Calu3 (cell line): ENCODE results near the gene MALAT1. TPM values are rescaled to one million over a fixed set of nuclear protein-coding genes. Genes with fewer than 3 reads are reported as not detected.

Source experiments
- BruUV-seq: library from RNA; stranded (reverse); fragments of 400-500 nt; replicated peaks from 2 replicates; lab custom pipeline; 2021; lab: Mats Ljungman, UMichigan
- CTCF ChIA-PET: fragments of 300-600 bp; sonication (Branson Sonifier 250); formaldehyde crosslinking; loops from one replicate; lab custom pipeline; 2022; ENCODE audit warnings: antibody characterized with exemption; lab: Charles Lee
- DNase-seq: peaks from one replicate; pipeline ENCODE4 v3.0.0; 2022
- H3K27ac Mint-ChIP-seq: one replicate; pipeline ENCODE4 v1.8.0; 2022; ENCODE audit warnings: mixed read lengths; ENCODE audit not compliant: unreplicated experiment
- H3K27me3 Mint-ChIP-seq: one replicate; pipeline ENCODE4 v1.8.0; 2022; ENCODE audit warnings: mixed read lengths; ENCODE audit not compliant: unreplicated experiment
- H3K36me3 Mint-ChIP-seq: one replicate; pipeline ENCODE4 v1.8.0; 2022; ENCODE audit warnings: mild to moderate bottlenecking, moderate library complexity, mixed read lengths; ENCODE audit not compliant: insufficient read depth, unreplicated experiment
- H3K4me1 Mint-ChIP-seq: one replicate; pipeline ENCODE4 v1.8.0; 2022; ENCODE audit warnings: mild to moderate bottlenecking, low read depth, mixed read lengths; ENCODE audit not compliant: unreplicated experiment
- H3K4me3 Mint-ChIP-seq: one replicate; pipeline ENCODE4 v1.8.0; 2022; ENCODE audit warnings: mild to moderate bottlenecking, low read depth, moderate library complexity, mixed read lengths; ENCODE audit not compliant: unreplicated experiment
- H3K9me3 Mint-ChIP-seq: one replicate; pipeline ENCODE4 v1.8.0; 2022; ENCODE audit warnings: low read depth, mixed read lengths; ENCODE audit not compliant: unreplicated experiment
- intact Hi-C: fragments of 100-400 bp; cut with micrococcal nuclease; formaldehyde crosslinking; loops from one replicate; pipeline ENCODE4 v1.10.0; 2022; ENCODE audit not compliant: unreplicated experiment
- total RNA-seq: library from RNA; stranded (reverse); gene quantifications from 2 replicates; pipeline ENCODE4 v1.2.3, GENCODE V29; 2022
- TF ChIP-seq, protein P1 (sequence below): fragments of 200-600 bp; IDR thresholded peaks from one replicate; pipeline ENCODE4 v1.8.0; 2022; ENCODE audit warnings: antibody characterized with exemption; ENCODE audit not compliant: unreplicated experiment

Gene MALAT1
- total RNA-seq, 1 experiment from 2014 or later, result 8,437 TPM

DNA sequence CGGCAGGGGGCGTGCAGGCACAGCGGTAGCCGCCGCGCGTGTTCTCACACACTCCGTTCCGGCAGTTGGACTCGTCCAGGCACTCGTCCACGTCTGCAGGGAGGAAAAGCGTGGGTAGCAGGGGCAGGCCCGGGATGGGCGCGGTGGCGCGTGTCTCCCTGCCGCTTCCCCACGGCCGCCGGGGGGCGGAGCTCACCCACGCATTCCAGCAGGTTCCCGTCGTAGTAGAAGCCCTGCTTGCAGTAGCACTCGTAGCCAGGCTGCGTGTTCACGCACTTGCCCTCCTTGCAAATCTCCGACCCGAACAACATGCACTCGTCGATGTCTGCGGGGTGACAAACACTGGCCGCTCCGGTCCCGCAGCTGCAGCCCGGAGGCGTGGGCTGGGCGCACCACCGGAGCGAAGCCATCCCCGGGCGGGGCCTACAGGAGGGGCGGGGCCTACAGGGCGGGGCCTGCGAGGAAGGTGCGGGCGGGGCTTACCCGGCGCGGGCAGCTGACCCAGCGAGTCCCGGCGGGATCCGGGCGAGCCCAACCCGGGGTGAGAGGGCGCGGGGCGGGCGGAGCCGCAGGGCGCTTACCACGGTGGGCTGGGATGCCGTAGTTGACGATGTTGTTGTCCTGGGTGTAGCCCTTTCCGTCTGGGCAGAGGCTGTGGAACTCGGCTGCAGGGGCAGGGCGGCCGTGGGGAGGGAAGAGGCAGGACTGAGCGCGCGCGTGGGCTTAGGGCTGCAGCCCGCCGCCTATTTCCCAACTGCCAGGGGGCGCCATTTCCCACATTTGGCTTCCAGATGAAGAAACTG lies 41.6 kb downstream of the MALAT1 start:
- H3K36me3 Mint-ChIP-seq, result peaks cover 72% of the 10 kb centered on the region
- no peak overlapping the region for H3K27ac Mint-ChIP-seq
- no peaks in the 10 kb centered on the region for H3K27me3 Mint-ChIP-seq
- peak; percentile 90 for DNase-seq
- CTCF ChIA-PET, result interaction anchor here (0.7 to 2.9 kb wide), 6 partner anchors 12 to 53 kb away, joined by 3 to 39 read pairs (median 4); partner anchors contain the start of genes FAM89B, LTBP3 and ZNRD2
- no peaks in the 10 kb centered on the region for H3K9me3 Mint-ChIP-seq
- TF ChIP-seq, protein P1, sequence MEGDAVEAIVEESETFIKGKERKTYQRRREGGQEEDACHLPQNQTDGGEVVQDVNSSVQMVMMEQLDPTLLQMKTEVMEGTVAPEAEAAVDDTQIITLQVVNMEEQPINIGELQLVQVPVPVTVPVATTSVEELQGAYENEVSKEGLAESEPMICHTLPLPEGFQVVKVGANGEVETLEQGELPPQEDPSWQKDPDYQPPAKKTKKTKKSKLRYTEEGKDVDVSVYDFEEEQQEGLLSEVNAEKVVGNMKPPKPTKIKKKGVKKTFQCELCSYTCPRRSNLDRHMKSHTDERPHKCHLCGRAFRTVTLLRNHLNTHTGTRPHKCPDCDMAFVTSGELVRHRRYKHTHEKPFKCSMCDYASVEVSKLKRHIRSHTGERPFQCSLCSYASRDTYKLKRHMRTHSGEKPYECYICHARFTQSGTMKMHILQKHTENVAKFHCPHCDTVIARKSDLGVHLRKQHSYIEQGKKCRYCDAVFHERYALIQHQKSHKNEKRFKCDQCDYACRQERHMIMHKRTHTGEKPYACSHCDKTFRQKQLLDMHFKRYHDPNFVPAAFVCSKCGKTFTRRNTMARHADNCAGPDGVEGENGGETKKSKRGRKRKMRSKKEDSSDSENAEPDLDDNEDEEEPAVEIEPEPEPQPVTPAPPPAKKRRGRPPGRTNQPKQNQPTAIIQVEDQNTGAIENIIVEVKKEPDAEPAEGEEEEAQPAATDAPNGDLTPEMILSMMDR, result peak; percentile 69
- BruUV-seq, result no TSS peak
- intact Hi-C loops, result loop anchor here (2.0 kb wide), 1 partner anchor 30 kb away; the partner anchor contains the start of gene ZNRD2
- H3K4me1 Mint-ChIP-seq, result peaks cover 22% of the 10 kb centered on the region
- peak overlapping the region; percentile 62 for H3K4me3 Mint-ChIP-seq

DNA sequence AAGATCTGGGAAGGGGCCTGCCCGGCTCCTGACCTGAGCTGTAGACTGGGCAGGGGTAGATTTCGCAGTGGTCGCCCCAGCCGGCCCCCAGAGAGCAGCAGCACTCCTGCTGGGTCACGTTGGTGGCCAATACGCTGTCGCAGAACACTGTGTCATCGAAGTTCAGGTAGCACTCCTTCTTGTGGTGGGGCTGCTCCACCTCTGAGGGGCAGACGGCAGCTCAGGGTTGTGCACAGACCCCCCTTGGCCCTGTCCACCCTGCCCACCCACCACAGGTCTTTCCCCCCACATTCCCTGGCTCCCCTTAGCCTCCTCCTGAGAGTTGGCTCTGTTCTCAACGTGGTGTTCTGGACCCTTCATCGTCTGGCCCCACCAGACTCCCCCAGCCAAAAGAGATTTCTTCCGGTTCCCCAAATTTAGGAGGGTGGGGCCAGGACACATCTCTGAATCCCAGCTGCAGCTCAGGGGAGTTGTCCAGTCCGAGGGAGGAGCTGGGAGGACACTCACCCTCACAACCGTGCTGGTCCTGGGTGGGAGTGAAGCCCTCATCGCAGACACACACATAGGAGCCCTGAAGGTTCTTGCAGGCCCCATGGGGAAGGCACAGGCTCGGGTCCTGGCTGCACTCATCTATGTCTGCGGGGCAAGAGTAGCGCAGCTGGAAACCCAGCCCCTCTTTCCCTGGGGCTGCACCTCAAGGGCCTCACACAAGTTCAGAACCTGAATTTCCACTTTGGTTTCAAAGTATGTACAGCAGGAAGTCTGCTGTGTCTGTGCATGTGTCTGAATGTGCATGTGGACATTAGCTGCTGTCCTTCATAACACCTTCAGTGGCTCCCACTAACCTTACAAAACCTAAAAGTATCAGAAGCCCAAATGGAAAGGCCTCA lies 42.5 kb downstream of the MALAT1 start:
- H3K27me3 Mint-ChIP-seq, result no peaks in the 10 kb centered on the region
- TF ChIP-seq, protein P1, result no peak
- no TSS peak for BruUV-seq
- no peaks in the 10 kb centered on the region for H3K9me3 Mint-ChIP-seq
- H3K4me3 Mint-ChIP-seq, result peak overlapping the region; percentile 62
- CTCF ChIA-PET, result interaction anchor here (0.7 to 2.9 kb wide), 7 partner anchors 11 to 168 kb away, joined by 3 to 39 read pairs (median 4); partner anchors contain the start of genes FAM89B and ZNRD2
- H3K27ac Mint-ChIP-seq, result peak overlapping the region; percentile 64
- intact Hi-C loops, result loop anchor here (2.0 kb wide), 1 partner anchor 29 kb away; the partner anchor contains the start of gene ZNRD2
- peaks cover 31% of the 10 kb centered on the region for H3K4me1 Mint-ChIP-seq
- peaks cover 77% of the 10 kb centered on the region for H3K36me3 Mint-ChIP-seq
- no peak for DNase-seq

DNA sequence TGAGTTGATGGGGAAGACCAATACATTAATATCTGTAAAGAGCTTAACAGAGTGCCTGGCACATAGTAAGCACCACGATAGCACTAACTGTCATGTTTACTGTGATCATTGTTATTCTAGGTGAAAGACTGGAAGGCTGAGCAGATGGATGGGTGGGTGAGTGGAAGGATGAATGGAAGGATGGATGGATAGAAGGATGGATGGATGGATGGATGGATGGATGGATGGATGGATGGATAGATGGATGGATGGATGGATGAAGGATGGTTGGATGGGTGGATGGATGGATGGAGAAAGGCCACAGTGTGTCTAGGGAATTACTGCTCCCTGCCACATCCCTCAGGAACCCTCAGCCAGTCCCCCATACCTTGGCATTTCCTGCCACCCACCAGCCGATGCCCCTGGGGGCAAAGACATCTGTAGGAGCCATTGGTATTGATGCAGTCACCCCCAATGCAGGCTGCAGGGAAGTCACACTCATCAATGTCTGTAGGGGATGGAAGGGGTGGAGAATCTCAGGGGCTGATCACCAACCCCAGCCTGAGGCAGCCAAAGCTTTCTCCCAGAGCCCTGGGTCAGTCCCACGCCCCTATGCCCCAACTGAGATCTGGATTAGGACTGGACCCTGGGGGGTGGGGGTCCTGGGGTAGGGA lies 44.0 kb downstream of the MALAT1 start:
- intact Hi-C loops, result no loop called here
- Mint-ChIP-seq H3K4me1 (peaks cover 31% of the 10 kb centered on the region), H3K27ac (no peak overlapping the region), H3K36me3 (peaks cover 77% of the 10 kb centered on the region), H3K4me3 (no peak overlapping the region), H3K27me3 (no peaks in the 10 kb centered on the region), H3K9me3 (no peaks in the 10 kb centered on the region)
- TF ChIP-seq, protein P1, result no peak
- no TSS peak for BruUV-seq
- no peak for DNase-seq
- CTCF ChIA-PET, result no interaction called here

DNA sequence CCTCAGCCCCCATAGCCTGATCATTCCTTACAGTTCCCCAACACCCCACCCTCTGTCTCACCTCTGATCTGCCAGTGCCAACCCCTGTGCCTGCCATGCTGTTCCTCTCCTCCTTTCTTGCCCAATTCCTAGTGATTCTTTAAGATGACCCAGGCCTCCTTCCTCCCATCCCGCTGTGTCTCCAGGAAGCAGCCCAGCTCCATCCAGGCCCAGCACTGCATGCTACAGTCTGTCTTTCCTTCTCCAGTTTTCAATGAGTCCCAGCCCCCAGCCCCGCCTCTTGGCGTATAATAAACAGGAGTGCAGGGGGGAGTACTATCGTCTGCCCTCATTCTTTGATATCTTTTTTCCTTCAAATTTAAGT lies 47.0 kb downstream of the MALAT1 start:
- Mint-ChIP-seq H3K36me3 (peaks cover 78% of the 10 kb centered on the region), H3K27ac (peak overlapping the region; percentile 8), H3K27me3 (no peaks in the 10 kb centered on the region), H3K9me3 (no peaks in the 10 kb centered on the region), H3K4me3 (peak overlapping the region; percentile 54), H3K4me1 (peaks cover 31% of the 10 kb centered on the region)
- DNase-seq, result no peak
- TF ChIP-seq, protein P1, result no peak
- BruUV-seq, result no TSS peak
- intact Hi-C loops, result no loop called here
- CTCF ChIA-PET, result no interaction called here
